NB4 (cell line): ENCODE measurements around the gene SEPTIN3.

Source experiments
- DNase-seq: peaks from one replicate; pipeline ENCODE4 v3.0.0; 2010; ENCODE audit warnings: low read depth
- H3K4me3 ChIP-seq: one replicate; pipeline ENCODE4 v1.5.1; 2011; ENCODE audit warnings: mild to moderate bottlenecking, low read depth, low read length, moderate library complexity
- MYC ChIP-seq: IDR thresholded peaks from 2 replicates; pipeline ENCODE4 v1.6.1; 2011; ENCODE audit warnings: low read depth, low read length
- POLR2A ChIP-seq: IDR thresholded peaks from 2 replicates; pipeline ENCODE4 v1.6.1; 2011; ENCODE audit warnings: mild to moderate bottlenecking; ENCODE audit not compliant: insufficient read length; ENCODE audit errors: extremely low read depth
- TF ChIP-seq, protein P1 (sequence below): IDR thresholded peaks from one replicate; pipeline ENCODE4 v1.5.1; 2012; ENCODE audit warnings: low read depth, low read length
- TF ChIP-seq, protein P2 (sequence below): IDR thresholded peaks from 2 replicates; pipeline ENCODE4 v1.6.1; 2011; ENCODE audit warnings: low read depth, low read length

Gene SEPTIN3

DNA sequence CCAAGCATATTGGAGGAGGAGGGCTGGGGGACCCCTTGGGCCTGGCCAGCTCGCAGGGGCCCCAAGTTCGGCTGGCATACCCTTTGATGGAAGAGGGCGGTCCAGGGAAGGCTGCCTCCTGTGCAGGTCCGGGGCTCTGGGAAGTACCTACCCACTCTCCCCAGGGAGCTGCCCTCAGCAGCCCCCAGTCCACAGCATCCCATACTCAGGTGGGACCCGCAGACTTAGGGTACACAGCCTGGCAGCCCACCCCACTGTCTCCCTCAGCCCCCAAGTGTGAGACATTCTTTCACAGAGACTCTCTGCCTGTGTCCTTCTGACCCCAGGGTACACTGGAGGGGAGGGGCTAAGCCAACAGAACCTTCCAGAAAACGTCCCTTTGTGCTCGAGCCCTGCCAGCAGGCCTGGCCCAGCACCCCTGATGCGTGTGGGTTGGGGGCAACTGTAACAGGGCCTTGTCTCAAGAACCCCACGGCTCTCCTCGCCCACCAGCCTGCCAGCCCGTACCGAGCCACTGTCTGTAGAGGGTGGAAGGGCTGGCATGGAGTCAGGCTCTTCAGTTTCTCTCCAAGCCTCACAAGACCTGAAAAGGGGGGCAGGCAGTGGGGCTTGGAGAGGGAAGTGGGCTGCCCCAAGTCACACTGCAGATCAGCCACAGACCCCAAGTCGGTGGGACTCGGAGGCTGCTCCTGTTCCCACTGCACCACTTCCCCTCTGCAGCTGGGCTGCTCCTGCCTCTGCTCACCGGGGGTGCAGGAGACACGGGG, 35.6 kb upstream of the SEPTIN3 start:
- no peak overlapping the region for H3K4me3 ChIP-seq
- TF ChIP-seq, protein P1, sequence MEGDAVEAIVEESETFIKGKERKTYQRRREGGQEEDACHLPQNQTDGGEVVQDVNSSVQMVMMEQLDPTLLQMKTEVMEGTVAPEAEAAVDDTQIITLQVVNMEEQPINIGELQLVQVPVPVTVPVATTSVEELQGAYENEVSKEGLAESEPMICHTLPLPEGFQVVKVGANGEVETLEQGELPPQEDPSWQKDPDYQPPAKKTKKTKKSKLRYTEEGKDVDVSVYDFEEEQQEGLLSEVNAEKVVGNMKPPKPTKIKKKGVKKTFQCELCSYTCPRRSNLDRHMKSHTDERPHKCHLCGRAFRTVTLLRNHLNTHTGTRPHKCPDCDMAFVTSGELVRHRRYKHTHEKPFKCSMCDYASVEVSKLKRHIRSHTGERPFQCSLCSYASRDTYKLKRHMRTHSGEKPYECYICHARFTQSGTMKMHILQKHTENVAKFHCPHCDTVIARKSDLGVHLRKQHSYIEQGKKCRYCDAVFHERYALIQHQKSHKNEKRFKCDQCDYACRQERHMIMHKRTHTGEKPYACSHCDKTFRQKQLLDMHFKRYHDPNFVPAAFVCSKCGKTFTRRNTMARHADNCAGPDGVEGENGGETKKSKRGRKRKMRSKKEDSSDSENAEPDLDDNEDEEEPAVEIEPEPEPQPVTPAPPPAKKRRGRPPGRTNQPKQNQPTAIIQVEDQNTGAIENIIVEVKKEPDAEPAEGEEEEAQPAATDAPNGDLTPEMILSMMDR: no peak
- TF ChIP-seq, protein P2, sequence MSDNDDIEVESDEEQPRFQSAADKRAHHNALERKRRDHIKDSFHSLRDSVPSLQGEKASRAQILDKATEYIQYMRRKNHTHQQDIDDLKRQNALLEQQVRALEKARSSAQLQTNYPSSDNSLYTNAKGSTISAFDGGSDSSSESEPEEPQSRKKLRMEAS: no peak
- no peak for TF ChIP-seq MYC
- no peak for TF ChIP-seq POLR2A
- DNase-seq: no peak

DNA sequence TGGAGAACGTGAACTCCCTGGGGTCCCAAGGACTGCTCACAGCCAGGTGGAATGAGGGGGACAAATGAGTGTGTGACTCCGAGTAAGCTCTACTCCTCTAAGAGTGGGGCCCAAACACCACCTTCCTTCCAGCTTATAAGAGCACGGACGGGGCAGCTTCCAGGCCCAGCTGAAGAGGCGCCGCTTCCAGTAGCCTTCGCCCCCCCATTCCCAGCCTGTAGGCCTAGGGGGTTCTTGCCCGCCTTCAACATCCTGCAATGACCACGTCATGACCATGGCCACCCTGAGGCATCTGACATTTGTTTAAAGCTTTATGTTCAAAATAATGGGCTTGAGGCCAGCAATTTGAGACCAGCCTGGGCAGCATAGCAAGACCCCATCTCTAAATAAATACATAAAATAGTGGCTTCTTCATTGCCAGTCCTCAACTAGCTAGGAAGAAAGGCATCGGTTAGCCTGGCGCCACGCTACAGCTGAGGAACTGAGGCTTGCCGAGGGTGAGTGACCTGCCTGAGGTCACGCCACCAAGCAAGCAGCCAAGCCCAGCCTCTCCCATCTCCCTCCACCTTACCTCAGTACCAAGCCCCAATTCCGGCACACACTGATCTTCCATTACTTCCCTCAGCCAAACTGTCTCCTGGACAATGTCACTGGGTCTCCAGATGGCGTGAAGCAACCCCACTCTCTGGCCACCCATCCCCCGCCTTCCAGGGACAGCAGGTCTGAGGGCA, 34.8 kb upstream of the SEPTIN3 start:
- no peak for DNase-seq
- TF ChIP-seq, protein P2: no peak
- TF ChIP-seq, protein P1: no peak
- no peak overlapping the region for H3K4me3 ChIP-seq

DNA sequence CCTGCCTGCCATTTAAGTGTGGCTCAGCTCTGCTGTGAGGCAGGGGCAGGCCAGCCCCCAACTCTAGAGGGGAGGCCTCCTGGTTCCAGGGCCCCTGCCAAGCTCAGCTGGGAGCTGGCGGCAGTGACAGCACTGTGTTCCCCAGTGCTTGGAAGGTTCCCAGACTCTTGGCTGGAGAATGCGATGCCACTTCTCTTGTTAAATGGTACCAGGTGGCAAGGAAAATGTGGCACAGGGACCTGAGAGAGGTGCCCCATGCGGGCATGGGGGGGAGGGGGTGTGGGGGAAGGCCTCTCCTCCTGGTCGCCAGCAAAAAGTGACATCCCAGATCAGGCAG, 34.3 kb upstream of the SEPTIN3 start:
- H3K4me3 ChIP-seq: no peak overlapping the region
- TF ChIP-seq, protein P1: no peak
- no peak for TF ChIP-seq POLR2A
- no peak for TF ChIP-seq MYC
- TF ChIP-seq, protein P2: no peak
- no peak for DNase-seq

DNA sequence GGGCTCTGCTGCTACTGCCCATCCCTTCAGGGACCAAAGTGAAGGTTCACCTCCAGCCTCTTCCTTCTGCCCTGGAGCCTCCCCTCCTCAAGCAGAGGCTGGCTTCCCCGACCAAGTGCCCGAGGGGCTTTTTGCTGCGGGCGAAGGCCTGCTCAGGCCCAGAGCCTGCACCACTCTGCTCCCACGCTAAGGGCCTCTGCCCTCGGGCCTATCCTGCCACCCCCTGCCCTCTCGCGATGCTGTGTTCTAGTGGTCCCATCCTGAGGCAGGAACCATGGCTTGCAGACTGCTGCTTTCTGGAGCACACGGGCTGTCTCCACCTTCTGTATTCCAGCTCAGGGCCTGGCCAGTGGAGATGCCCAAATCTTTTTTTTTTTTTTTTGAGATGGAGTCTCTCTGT, 33.7 kb upstream of the SEPTIN3 start:
- H3K4me3 ChIP-seq: no peak overlapping the region
- TF ChIP-seq, protein P2: no peak
- TF ChIP-seq POLR2A (no peak), MYC (no peak)
- TF ChIP-seq, protein P1: no peak
- no peak for DNase-seq

DNA sequence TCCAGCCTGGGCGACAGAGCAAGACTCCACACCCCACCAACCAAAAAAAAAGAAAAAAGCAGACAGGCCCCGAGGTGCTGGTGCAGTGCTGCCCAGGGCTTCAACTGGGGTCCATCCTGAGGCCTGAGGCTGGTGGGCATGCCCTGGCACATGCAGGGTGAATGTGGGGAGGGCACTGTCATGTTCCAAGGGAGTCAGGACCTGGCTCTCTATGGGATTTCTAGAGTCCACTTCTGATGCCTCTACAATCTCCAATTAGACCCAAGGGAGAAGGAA, 32.4 kb upstream of the SEPTIN3 start:
- TF ChIP-seq, protein P1: no peak
- TF ChIP-seq MYC: no peak
- TF ChIP-seq, protein P2: no peak
- TF ChIP-seq POLR2A: no peak
- no peak for DNase-seq
- no peak overlapping the region for H3K4me3 ChIP-seq
